Keratinocyte (primary cell): ENCODE data around the gene AAMP.

ENCODE experiments used
- CTCF ChIP-seq, 3 experiments: IDR thresholded peaks in 1 of 3; conservative IDR thresholded peaks in 1 of 3; optimal IDR thresholded peaks in 1 of 3; 2 replicates in 2 of 3; 3 replicates in 1 of 3; pipeline versions ENCODE3 to v1.5.1; 2011; ENCODE audit warnings: low read length in 3 of 3, mild to moderate bottlenecking in 3 of 3, moderate library complexity in 2 of 3, control low read depth in 1 of 3, inconsistent platforms in 1 of 3; ENCODE audit not compliant: insufficient read depth in 2 of 3; ENCODE audit errors: extremely low read depth in 1 of 3
- EZH2 ChIP-seq: IDR thresholded peaks from one replicate; pipeline ENCODE4 v1.6.1; 2012; ENCODE audit warnings: inconsistent platforms, mild to moderate bottlenecking, low read length, moderate library complexity

GRCh38 chr2:218259099-218259961, 10.6 kb downstream of the AAMP start:
- TF ChIP-seq EZH2 = no peak
- TF ChIP-seq CTCF (optimal IDR thresholded peaks at IDR 0.05 in 1 of 3, IDR thresholded peaks at IDR 0.05 in 1 of 3, conservative IDR thresholded peaks at IDR 0.05 in 1 of 3; ENCODE audit: extremely low read depth in 1 of 3, insufficient read depth in 2 of 3, low read length in 3 of 3) = no peak
